ENCODE results near the gene TARS1.
"Not testable (repeated sequence)": the region's sequence is repeated elsewhere in the genome, so short reads cannot be mapped to it uniquely, and the experiment has no call there.

Gene TARS1

DNA sequence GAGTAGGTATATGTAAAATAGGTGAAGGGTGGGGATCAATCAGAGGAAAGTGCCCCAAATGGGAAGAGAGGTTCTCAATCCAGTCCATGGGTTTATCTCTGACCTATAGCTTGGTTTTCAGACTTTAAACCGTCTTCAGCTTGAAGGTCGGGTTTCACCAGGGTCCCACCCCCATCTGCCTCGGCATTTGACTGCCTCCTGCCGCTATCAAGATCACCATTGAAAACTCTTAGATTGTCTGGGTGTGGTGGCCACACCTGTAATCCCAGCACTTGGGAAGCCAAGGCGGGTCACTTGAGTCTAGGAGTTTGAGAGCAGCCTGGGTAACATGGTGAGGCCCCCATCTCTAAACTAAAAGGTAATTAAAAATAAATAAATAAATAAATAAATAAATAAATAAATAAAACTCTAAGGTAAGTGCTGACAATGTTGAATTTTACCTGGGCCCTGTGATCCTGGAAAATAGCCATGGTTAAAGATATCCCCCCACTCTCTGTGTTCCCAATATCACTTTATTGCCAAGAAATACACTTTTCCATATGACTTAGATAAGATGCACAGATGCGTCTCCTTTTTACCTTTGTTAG lies 48.8 kb downstream of the TARS1 start:
- DNase-seq = no peak

DNA sequence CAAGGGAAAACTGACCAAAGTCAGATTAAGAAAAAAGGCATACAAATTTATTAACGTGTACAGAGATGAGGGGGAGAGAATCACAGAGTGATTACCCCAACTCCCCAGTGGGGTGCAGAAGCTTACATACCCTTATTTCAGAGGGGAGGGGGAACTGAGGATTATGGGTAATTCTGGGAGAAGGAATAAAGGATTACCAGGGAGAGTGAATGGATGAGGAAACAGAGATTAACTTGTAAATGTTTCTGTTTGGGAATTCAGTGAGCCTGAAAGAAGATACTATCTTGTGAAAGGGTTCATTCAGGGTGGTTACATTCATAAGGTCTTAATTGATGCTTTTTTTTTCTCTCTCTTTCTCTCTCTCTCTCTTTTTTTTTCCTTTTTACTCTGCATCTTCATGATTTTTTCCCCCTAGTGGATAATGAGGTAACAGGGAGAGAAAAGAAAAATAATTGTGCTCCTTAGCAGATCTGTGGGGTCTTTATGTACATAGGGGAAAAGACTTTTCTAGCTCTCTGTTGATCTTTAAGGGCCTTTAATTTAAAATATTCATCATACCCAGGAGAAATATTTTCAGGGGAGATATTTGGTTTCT lies 49.4 kb downstream of the TARS1 start:
- no peak for DNase-seq

DNA sequence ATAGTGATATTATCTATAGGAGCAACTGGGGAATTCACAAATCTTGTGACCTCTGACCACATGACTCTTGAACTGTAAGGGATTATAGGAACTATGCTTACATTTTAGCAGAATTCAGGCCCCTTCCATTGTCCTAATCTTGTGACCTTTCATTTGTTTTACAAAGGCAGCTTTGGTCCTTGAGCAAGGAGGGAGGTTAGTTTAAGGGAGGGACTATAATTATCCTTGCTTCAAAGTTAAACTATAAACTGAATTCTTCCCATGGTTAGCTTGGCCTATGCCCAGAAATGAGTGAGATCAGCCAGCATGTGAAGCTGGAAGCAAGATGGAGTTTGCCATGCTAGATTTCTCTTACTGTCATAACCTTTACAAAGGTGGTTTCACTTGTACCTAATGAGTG lies 51.2 kb downstream of the TARS1 start:
- DNase-seq = no peak

DNA sequence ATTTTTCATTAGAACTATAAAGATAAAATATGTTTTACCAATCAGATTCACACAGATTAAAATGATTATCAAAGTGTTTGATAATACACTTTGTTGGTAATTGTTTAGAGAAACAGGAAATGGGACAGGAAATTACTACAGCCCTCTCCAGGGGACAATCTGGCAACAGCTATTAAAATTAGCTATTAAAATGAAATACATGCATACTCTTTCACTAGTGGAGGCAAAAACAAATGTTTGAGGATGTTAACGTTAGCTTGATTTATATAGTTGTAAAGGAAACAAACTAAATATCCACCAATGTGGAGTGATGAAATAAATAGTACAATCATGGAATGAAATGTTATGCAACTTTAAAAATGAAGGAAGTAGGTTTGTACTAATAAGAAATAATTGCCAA lies 53.7 kb downstream of the TARS1 start:
- no peak for DNase-seq

DNA sequence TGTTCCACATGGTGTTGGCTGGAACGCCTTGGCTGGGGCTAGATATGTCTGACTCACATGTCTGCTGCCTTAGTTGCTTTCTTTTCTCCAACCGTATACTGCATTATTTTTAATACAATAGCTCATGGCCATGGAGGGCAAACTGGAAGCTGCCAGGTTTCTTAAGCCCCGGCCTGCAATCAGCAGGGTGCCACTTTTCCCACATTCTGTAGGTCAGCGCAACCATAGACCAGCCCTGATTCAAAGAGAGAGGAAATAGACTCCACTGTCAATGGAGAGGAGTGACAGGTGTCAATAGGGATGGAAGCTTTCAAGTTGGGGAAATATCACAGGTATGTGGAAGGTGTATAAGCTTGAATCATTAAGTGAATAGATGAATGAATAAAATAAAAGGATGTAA lies 60.5 kb downstream of the TARS1 start:
- no peak for DNase-seq

DNA sequence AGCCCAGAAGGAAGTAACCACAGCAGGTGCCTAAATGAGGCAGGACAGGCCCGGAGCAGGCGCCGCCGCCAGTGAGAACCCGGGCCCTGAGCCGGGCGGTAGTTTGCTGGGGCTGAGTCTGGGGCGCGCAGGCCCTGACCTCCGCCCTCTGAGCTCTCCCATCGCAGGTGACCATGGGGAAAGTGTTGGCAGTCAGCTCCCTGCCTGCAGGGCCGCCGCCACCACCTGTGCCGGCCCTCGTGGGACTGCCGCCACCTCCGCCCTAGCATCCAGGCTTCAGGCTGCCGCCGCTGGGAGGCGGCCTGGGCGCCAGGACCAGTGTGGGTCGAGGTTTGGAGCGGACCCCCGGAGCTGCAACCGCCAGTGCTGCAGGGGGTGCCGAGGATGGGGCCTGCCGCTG lies 61.1 kb downstream of the TARS1 start:
- no peak for DNase-seq

DNA sequence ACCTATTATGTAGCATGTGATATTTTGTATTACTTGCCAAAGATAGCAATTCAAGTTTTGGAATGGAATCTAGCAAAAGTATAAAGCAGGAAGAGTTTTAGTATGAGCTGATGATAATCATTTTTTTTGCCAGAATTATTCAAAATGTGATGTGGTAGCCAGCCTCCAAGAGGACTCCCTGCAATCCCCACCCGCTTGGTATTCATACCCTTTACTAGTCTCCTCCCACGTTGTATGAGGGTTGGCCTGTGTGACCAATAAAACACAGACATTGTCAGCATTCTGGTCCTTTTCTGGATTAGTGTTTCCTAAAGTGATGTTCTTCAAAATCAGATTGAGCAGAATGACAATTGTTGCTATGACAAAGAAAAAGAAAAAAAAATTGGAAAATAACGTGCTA lies 63.8 kb downstream of the TARS1 start:
- DNase-seq = no peak

DNA sequence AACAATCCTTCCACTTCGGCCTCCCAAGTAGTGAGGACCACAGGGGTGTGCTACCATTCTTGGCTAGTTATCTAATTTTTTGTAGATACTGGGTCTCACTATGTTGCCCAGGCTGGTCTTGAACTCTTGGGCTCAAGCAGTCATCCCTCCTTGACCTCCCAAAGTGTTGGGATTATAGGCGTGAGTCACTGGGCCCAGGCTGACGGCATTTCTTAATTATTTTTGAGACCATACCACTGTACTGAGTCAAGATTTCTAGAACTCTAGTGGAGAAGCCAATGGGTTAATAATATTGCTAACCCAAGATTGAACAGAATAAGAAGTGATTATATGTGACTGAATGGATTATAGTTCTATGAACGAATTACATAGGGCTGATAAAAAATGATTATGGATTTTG lies 66.7 kb downstream of the TARS1 start:
- no peak for DNase-seq

DNA sequence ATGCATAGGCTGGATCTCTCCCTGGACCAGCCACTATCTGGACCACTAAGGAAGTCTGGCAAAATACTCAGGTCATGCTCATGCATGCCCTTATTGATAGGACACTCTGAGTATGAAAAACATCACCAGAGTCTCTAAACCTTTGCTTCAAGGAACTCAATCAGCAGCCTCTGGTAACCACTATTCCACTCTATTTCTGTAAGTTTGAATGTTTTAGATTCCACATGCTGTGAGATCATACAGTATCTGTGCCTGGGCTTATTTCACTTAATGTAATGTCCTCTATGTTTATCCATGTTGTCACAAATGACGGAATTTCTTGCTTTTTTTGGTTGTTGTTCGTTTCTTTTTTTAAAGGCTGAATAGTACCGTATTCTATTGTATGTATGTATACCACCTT lies 68.3 kb downstream of the TARS1 start:
- DNase-seq = no peak

DNA sequence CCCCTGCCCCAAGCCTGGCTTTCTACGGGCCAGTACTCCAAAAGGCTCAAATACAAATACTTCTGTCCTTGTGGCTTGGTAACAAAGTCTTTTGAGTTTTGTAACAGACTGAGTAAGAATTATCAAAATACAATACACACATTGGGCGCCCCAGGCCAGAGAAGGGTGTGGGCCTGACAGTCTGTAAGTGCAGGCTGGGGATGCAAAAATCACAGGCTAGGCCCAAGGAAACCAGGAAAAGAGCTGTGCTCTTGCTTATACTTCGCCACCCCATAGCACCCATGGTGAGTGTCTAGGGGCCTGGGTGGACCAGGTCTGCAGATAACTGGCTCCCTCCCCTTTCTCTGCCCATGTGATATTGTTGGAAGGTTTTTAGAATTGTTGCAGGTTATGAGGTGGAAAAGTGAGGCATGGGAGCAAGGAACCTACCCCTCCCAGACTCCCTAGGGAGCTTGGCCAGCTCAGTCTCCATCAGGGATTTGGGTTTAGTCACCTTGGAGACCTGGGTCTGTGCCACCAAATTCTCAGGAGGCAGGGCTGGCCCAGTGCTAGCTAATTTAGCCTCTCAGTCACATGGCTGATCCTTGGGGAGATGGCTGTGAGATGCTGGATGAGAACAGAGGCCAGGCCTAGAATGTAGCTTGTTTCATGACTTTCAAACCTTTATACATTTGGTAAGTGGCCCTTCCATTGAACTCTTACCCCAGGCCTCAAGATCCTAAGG lies 72.9 kb downstream of the TARS1 start:
- no peak for DNase-seq

DNA sequence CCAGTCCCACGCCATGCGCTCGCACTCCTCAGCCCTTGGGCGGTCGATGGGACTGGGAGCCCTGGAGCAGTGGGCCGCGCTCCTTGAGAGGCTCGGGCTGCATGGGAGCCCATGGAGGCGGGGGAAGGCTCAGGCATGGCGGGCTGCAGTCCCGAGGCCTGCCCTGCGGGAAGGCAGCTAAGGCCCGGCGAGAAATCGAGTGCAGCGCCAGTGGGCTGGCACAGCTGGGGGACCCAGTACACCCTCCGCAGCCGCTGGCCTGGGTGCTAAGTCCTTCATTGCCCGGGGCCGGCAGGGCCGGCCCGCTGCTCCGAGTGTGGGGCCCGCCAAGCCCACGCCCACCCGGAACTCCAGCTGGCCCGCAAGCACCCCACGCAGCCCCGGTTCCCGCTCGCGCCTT lies 74.6 kb downstream of the TARS1 start:
- DNase-seq = not testable (repeated sequence)

DNA sequence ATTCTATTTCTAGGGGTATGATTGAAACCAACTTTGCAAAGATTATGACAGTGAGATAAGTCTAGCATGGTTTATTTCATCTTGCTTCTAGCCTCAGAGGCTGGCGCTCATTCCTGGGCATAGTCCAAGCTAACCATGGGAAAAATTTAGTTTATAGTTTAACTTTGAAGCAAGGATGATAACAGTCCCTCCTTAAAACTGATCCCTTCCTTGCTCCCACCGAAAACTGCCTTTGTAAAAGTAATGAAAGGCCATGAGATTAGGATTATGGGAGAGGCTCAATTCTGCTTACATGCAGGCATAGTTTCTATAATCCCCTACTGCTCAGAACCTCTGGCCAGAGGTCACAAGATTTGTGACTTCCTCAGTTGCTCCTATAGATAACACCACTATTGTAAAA lies 75.7 kb downstream of the TARS1 start:
- no peak for DNase-seq

Data from activated gamma-delta T cell (primary cell).